OCI-LY7 (cell line): ENCODE data around the gene HSPB6. TPM values are rescaled to one million over a fixed set of nuclear protein-coding genes. Genes with fewer than 3 reads are reported as not detected.

ENCODE experiments used
- BruUV-seq: library from RNA; stranded (reverse); fragments of 400-500 nt; replicated peaks from 2 replicates; lab custom pipeline; 2021; lab: Mats Ljungman, UMichigan
- CTCF ChIA-PET: fragments of 300-600 bp; sonication (Branson Sonifier 250); formaldehyde crosslinking; loops from one replicate; lab custom pipeline; 2022; ENCODE audit warnings: antibody characterized with exemption; ENCODE audit not compliant: unreplicated experiment; lab: Charles Lee
- POLR2A ChIA-PET: fragments of 300-600 bp; sonication (Branson Sonifier 250); formaldehyde crosslinking; loops from one replicate; lab custom pipeline; 2022; ENCODE audit warnings: antibody characterized with exemption; lab: Charles Lee
- DNase-seq: peaks from one replicate; pipeline ENCODE4 v3.0.0-alpha.2; 2015; ENCODE audit warnings: low spot score
- H2AFZ ChIP-seq: fragments of 200-600 bp; sonication (generic), shearing (Covaris generic); 2 replicates; pipeline ENCODE4 v1.6.1; 2014; ENCODE audit warnings: mild to moderate bottlenecking, antibody characterized with exemption, low read length, moderate library complexity
- H3K27ac ChIP-seq: fragments of 200-600 bp; sonication (generic); 2 replicates; pipeline ENCODE4 v1.5.1; 2014; ENCODE audit warnings: mixed run types, low read depth, mild to moderate bottlenecking, moderate library complexity, low read length, inconsistent platforms; ENCODE audit not compliant: poor library complexity, severe bottlenecking
- H3K36me3 ChIP-seq: fragments of 200-600 bp; sonication (generic); 2 replicates; pipeline ENCODE4 v1.6.1; 2014; ENCODE audit warnings: mild to moderate bottlenecking, antibody characterized with exemption, low read length, moderate library complexity, mixed read lengths; ENCODE audit not compliant: insufficient read depth
- H3K4me1 ChIP-seq: fragments of 200-600 bp; sonication (generic); 2 replicates; pipeline ENCODE4 v1.5.1; 2014; ENCODE audit warnings: mild to moderate bottlenecking, low read length; ENCODE audit not compliant: insufficient read depth, poor library complexity, severe bottlenecking
- H3K4me2 ChIP-seq: fragments of 200-600 bp; sonication (generic); 2 replicates; pipeline ENCODE4 v1.6.1; 2014; ENCODE audit warnings: mild to moderate bottlenecking, low read length
- H3K4me3 ChIP-seq: fragments of 200-600 bp; sonication (generic); 2 replicates; pipeline ENCODE4 v1.5.1; 2014; ENCODE audit warnings: mild to moderate bottlenecking, low read depth, low read length; ENCODE audit not compliant: poor library complexity, severe bottlenecking
- H3K79me2 ChIP-seq: fragments of 200-600 bp; sonication (generic); 2 replicates; pipeline ENCODE4 v1.6.1; 2016; ENCODE audit warnings: low read depth, mild to moderate bottlenecking, low read length, moderate library complexity, mixed read lengths; ENCODE audit not compliant: insufficient read depth
- H3K9me2 ChIP-seq: fragments of 200-600 bp; sonication (generic); 2 replicates; pipeline ENCODE4 v1.6.1; 2016; ENCODE audit warnings: mild to moderate bottlenecking, low read length, mixed read lengths; ENCODE audit not compliant: insufficient read depth
- H3K9me3 ChIP-seq: fragments of 200-600 bp; sonication (generic); 2 replicates; pipeline ENCODE4 v1.6.1; 2014; ENCODE audit warnings: mild to moderate bottlenecking, mixed run types, low read length, mixed read lengths
- H4K20me1 ChIP-seq: fragments of 200-600 bp; sonication (generic); 2 replicates; pipeline ENCODE4 v1.6.1; 2014; ENCODE audit warnings: mild to moderate bottlenecking, antibody characterized with exemption, low read length, moderate library complexity, mixed read lengths; ENCODE audit not compliant: insufficient read depth
- CTCF ChIP-seq: fragments of 200-600 bp; sonication (generic); conservative IDR thresholded peaks from 2 replicates; pipeline ENCODE4 v1.5.1; 2014; ENCODE audit warnings: mild to moderate bottlenecking, antibody characterized with exemption, low read length, moderate library complexity, mixed read lengths
- EZH2phosphoT487 ChIP-seq: fragments of 200-600 bp; sonication (generic); IDR thresholded peaks from 2 replicates; pipeline ENCODE4 v1.6.1; 2018; ENCODE audit warnings: low read depth, borderline replicate concordance, mild to moderate bottlenecking, mixed run types, antibody characterized with exemption, low read length, moderate library complexity, mixed read lengths
- intact Hi-C: fragments of 100-400 bp; cut with micrococcal nuclease; formaldehyde crosslinking; loops from one replicate; pipeline ENCODE4 v1.10.0; 2022; ENCODE audit not compliant: unreplicated experiment
- total RNA-seq, 2 experiments: library from RNA; depleted of rRNA in 1 of 2; stranded (reverse); fragments of >200 nt in 1 of 2; shearing (Covaris generic) in 1 of 2; gene quantifications; 2 replicates each; pipeline ENCODE4 v1.2.3, GENCODE V29; 2014 to 2022

Gene HSPB6
- total RNA-seq, 2 experiments from 2014 or later: 1.7 TPM; not detected in 1

DNA sequence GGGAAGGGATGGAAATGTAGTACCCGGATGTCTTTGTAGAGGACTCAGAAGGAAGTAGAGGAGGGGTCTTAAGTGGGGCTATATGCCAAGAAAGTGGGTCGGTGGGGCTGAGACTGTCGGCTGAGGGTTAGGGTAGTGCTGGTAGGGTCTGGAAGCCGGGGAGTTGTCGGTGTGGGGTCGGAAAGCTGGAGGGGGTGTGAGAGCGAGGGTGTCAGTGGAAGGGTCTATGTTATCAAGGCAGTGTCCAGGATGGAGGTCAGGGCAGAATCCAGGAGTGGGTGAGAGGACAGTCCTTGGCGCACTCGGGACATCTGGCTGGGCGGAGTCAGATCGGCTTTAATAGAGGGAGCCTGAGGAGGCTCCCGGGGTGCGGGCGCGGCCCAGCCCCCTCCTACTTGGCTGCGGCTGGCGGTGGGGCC lies 1.7 kb downstream of the HSPB6 start:
- no peaks in the 10 kb centered on the region for H3K9me2 ChIP-seq
- H3K27ac ChIP-seq: no peak overlapping the region
- no peak for DNase-seq
- peaks cover 13% of the 10 kb centered on the region; the same call in 1 of the 2 replicates for H3K79me2 ChIP-seq
- TF ChIP-seq EZH2phosphoT487 (no peak), CTCF (no peak)
- H3K9me3 ChIP-seq: no peaks in the 10 kb centered on the region
- CTCF ChIA-PET: no interaction called here
- H3K4me1 ChIP-seq: peaks cover 21% of the 10 kb centered on the region
- H4K20me1 ChIP-seq: no peaks in the 10 kb centered on the region
- H2AFZ ChIP-seq: no peak overlapping the region
- no peak overlapping the region for H3K4me2 ChIP-seq
- intact Hi-C loops: loop anchor here (5.0 kb wide), 2 partner anchors 38 to 147 kb away; partner anchors contain the start of genes HCST, KMT2B and NFKBID
- POLR2A ChIA-PET: no interaction called here
- peaks cover 11% of the 10 kb centered on the region for H3K36me3 ChIP-seq
- no peak overlapping the region for H3K4me3 ChIP-seq
- no TSS peak for BruUV-seq

DNA sequence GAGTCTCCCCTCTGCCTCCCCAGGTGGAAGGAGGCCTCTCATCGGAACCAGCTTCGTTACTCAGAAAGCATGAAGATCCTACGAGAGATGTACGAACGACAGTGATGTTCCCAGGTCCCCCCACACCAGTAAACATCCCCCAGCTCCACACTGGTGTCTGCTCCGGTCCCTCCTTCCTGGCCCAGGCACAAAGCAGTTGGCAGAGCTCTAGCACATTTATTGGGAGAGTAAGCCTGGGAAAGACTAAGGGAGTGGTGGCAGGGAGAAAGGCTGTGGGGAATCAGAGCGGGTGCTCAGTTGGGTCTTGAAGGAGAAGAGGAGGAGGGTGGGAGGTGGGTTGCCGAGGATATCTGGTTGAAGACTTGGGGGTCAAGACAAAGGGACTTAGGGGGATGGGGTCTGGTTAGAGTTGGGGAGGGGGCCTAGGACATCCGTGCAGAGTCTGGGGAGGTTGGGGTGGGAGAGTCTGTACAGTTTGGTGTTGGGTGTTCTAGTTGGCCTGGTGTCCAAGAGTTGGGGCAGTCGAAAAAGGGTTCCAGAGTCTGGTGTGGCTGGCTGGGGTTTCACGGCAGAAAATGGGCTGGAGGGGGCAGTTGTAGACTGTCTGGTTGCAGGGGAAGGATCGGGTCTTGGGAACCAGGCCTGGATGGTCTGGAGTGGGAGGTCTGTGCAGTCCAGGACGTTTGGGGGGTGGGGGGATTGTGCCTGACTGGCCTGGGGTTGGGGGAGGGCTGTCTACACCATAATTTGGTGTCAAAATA lies 2.3 kb downstream of the HSPB6 start:
- no peaks in the 10 kb centered on the region for H3K9me3 ChIP-seq
- TF ChIP-seq CTCF (no peak), EZH2phosphoT487 (no peak)
- H3K4me2 ChIP-seq: no peak overlapping the region
- ChIA-PET CTCF (no interaction called here), POLR2A (interaction anchor here (0.7 kb wide), 1 partner anchor 1718 kb away, joined by 5 read pairs; no protein-coding TSS in a partner anchor)
- no peak overlapping the region for H3K27ac ChIP-seq
- no peak overlapping the region for H2AFZ ChIP-seq
- intact Hi-C loops: loop anchor here (5.0 kb wide), 2 partner anchors 37 to 148 kb away; partner anchors contain the start of genes HCST, KMT2B and NFKBID
- peaks cover 12% of the 10 kb centered on the region; the same call in 1 of the 2 replicates for H3K79me2 ChIP-seq
- H3K36me3 ChIP-seq: peaks cover 5% of the 10 kb centered on the region; the same call in 1 of the 2 replicates
- H3K4me3 ChIP-seq: no peak overlapping the region
- BruUV-seq: no TSS peak
- no peak for DNase-seq
- H3K4me1 ChIP-seq: peaks cover 16% of the 10 kb centered on the region
- no peaks in the 10 kb centered on the region for H4K20me1 ChIP-seq
- H3K9me2 ChIP-seq: no peaks in the 10 kb centered on the region
